Measurements from ENCODE around the gene CCN2.
A peak's percentile ranks its signal among the peaks of the same experiment; 100 is the strongest.

Gene CCN2

DNA sequence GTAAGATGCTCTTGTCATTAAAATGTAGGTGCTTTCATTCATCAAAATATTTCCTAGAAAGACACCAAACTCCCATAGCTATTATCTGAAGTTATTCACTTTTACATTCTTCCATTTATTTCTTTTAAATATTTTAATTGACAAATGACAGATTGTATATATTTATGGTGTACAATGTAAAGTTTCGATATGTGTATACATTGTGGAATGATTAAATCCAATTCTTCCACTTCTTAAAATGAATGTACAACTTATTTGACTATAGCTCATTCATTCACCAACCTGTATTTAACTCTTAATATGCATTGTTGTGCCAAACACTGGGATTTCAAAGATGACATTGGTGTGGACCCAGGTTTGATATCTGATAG lies 41.0 kb downstream of the CCN2 start:
- TF ChIP-seq, protein P1, sequence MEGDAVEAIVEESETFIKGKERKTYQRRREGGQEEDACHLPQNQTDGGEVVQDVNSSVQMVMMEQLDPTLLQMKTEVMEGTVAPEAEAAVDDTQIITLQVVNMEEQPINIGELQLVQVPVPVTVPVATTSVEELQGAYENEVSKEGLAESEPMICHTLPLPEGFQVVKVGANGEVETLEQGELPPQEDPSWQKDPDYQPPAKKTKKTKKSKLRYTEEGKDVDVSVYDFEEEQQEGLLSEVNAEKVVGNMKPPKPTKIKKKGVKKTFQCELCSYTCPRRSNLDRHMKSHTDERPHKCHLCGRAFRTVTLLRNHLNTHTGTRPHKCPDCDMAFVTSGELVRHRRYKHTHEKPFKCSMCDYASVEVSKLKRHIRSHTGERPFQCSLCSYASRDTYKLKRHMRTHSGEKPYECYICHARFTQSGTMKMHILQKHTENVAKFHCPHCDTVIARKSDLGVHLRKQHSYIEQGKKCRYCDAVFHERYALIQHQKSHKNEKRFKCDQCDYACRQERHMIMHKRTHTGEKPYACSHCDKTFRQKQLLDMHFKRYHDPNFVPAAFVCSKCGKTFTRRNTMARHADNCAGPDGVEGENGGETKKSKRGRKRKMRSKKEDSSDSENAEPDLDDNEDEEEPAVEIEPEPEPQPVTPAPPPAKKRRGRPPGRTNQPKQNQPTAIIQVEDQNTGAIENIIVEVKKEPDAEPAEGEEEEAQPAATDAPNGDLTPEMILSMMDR (IDR thresholded peaks at IDR 0.05) = peak; percentile 18; the same call in 1 of the 2 replicates

DNA sequence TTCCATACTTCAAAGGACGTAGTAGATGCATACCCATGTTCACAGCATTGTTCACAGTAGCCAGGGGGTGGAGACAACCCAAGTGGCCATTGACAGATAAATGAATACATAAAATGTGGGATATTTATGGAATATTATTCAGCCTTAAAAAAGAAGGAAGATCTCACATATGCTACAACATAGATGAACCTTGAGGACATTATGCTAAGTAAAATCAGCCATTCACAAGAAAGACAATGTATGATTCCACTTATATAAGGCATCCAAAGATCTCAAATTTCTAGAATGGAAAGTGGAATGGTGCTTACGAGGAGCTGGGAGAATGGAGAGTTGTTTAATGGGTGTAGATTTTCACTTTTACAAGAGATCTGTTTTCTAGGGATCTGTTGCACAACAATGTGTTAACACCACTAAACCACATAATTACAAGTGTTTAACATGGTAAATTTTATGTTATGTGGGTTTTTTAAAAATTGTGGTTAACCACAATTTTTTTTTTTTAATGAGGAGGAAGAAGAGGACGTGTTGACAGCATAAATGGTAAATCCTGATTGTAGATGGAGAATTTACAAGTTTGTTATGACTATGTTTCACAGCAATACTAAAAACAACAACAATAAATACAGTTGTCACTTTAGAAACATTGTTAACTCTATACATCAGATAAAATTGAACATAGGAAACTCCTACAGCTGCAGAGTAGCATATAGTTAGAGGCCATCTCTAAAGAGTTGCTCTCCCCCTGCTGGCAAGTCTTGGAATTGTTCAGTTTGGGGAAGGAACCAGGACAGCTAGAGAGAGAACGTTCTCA lies 41.6 kb downstream of the CCN2 start:
- TF ChIP-seq, protein P1 (IDR thresholded peaks at IDR 0.05) = peak; percentile 86

DNA sequence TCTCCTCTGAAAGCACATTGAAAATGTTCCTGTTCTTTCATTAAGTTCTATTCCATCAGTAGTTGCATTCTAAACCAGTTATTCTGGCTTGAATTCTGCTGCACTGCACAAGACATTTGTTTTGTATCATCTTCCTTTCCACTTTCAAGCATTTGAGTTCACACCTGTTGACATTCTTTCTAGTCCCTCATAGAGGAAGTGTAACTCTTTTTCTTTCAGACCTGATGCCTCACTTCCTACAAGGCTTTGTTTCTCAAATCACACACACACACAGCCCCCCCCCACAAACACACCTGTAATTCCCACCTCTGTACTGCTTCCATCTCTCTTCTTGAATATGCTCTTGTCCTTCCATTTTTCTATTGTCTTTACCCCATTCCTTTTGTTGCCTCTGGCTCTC lies 50.9 kb downstream of the CCN2 start:
- TF ChIP-seq, protein P1 (IDR thresholded peaks at IDR 0.05) = no peak

DNA sequence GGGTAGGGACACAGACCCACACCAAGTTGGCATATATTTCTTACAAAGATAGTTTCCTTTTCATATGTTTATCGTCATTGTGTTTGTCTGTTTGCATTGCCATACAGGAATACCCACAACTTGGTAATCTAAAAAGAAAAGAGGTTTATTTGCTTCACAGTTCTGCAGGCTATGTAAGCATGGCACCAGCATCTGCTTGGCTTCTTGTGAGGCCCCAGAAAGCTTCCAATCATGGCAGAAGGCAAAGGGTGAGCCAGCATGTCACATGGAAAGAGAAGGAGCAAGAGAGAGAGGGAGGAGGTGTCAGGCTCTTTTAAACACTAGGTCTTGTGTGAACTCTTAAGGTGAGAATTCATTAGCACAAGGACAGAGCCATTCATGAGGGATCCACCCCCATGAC lies 52.5 kb downstream of the CCN2 start:
- TF ChIP-seq, protein P1 (IDR thresholded peaks at IDR 0.05) = no peak

Data from LNCAP (cell line).